HepG2 (cell line): Measurements from ENCODE around the gene SMCO4. TPM values are rescaled to one million over a fixed set of nuclear protein-coding genes. Genes with fewer than 3 reads are reported as not detected.
A peak's percentile ranks its signal among the peaks of the same experiment; 100 is the strongest.

Experiments
- AKAP8 ChIP-seq: sonication (generic); formaldehyde crosslinking; IDR thresholded peaks from 2 replicates; pipeline ENCODE4 v1.5.1; 2020; ENCODE audit warnings: mild to moderate bottlenecking, missing genetic modification reagents
- BHLHE40 ChIP-seq: IDR thresholded peaks from 2 replicates; pipeline ENCODE4 v1.6.1; 2011; ENCODE audit warnings: low read length, improper control_type of control experiment
- CCAR2 ChIP-seq: fragments of 200-400 bp; formaldehyde crosslinking; optimal IDR thresholded peaks from 2 replicates; pipeline ENCODE3; 2018; ENCODE audit warnings: low read depth, mild to moderate bottlenecking, low read length, moderate library complexity
- ELF1 ChIP-seq: sonication (generic); formaldehyde crosslinking; IDR thresholded peaks from 2 replicates; pipeline ENCODE4 v1.4.0; 2020; ENCODE audit warnings: missing genetic modification reagents
- ELK4 ChIP-seq: sonication (generic); formaldehyde crosslinking; IDR thresholded peaks from 2 replicates; pipeline ENCODE4 v1.9.0; 2021; ENCODE audit warnings: missing genetic modification reagents, borderline replicate concordance
- FOXK1 ChIP-seq: sonication (generic); formaldehyde crosslinking; IDR thresholded peaks from 2 replicates; pipeline ENCODE4 v1.4.0; 2020; ENCODE audit warnings: low read depth, missing genetic modification reagents, borderline replicate concordance
- FOXM1 ChIP-seq: sonication (generic); formaldehyde crosslinking; IDR thresholded peaks from 2 replicates; pipeline ENCODE4 v1.5.0; 2020; ENCODE audit warnings: missing genetic modification reagents
- KAT7 ChIP-seq: IDR thresholded peaks from 2 replicates; pipeline ENCODE4 v1.6.1; 2018; ENCODE audit warnings: borderline replicate concordance, missing compliant biosample characterization
- KLF12 ChIP-seq: sonication (generic); formaldehyde crosslinking; IDR thresholded peaks from 2 replicates; pipeline ENCODE4 v1.4.0; 2020; ENCODE audit warnings: missing genetic modification reagents, borderline replicate concordance
- KLF13 ChIP-seq: sonication (generic); formaldehyde crosslinking; IDR thresholded peaks from 2 replicates; pipeline ENCODE4 v1.4.0; 2020; ENCODE audit warnings: mild to moderate bottlenecking, missing genetic modification reagents
- KMT2A ChIP-seq: sonication (generic); formaldehyde crosslinking; IDR thresholded peaks from 2 replicates; pipeline ENCODE4 v1.4.0; 2020; ENCODE audit warnings: missing genetic modification reagents
- KMT2B ChIP-seq: IDR thresholded peaks from 2 replicates; pipeline ENCODE4 v1.6.1; 2016; ENCODE audit warnings: missing genetic modification reagents, missing compliant biosample characterization
- PPARG ChIP-seq: conservative IDR thresholded peaks from 2 replicates; pipeline ENCODE4 v1.6.1; 2016; ENCODE audit warnings: missing biosample characterization, missing genetic modification reagents
- PRMT3 ChIP-seq: sonication (generic); formaldehyde crosslinking; IDR thresholded peaks from 2 replicates; pipeline ENCODE4 v1.8.1; 2022; ENCODE audit warnings: low read depth, mild to moderate bottlenecking, moderate library complexity, missing genetic modification reagents, borderline replicate concordance
- RAD21 ChIP-seq: fragments of 450-650 bp; formaldehyde crosslinking; IDR thresholded peaks from 2 replicates; pipeline ENCODE4 v1.5.0; 2020; ENCODE audit warnings: mild to moderate bottlenecking
- SP1 ChIP-seq, 2 experiments: fragments of 450-650 bp in 1 of 2; sonication (generic) in 1 of 2; formaldehyde crosslinking in 1 of 2; IDR thresholded peaks; 2 replicates each; pipeline versions ENCODE4 v1.4.0 to v1.6.1; 2016 to 2020; ENCODE audit warnings: missing genetic modification reagents in 1 of 2
- TCF7L2 ChIP-seq: IDR thresholded peaks from 2 replicates; pipeline ENCODE4 v1.6.1; 2011; ENCODE audit warnings: mild to moderate bottlenecking, low read depth, low read length, moderate library complexity
- YEATS2 ChIP-seq: sonication (generic); formaldehyde crosslinking; IDR thresholded peaks from 2 replicates; pipeline ENCODE4 v1.4.0; 2020; ENCODE audit warnings: missing genetic modification reagents, borderline replicate concordance
- ZNF18 ChIP-seq: sonication (generic); formaldehyde crosslinking; IDR thresholded peaks from 2 replicates; pipeline ENCODE4 v1.8.0; 2022; ENCODE audit warnings: mild to moderate bottlenecking, missing genetic modification reagents; ENCODE audit not compliant: insufficient replicate concordance
- ZNF260 ChIP-seq: sonication (generic); formaldehyde crosslinking; IDR thresholded peaks from 2 replicates; pipeline ENCODE4 v1.4.0; 2020; ENCODE audit warnings: missing genetic modification reagents, low read depth, mild to moderate bottlenecking, borderline replicate concordance
- ZNF292 ChIP-seq: sonication (generic); formaldehyde crosslinking; IDR thresholded peaks from 2 replicates; pipeline ENCODE4 v1.8.1; 2022; ENCODE audit warnings: mild to moderate bottlenecking, low read depth, missing genetic modification reagents, borderline replicate concordance
- ZNF343 ChIP-seq: sonication (generic); formaldehyde crosslinking; IDR thresholded peaks from 2 replicates; pipeline ENCODE4 v1.4.0; 2020; ENCODE audit warnings: mild to moderate bottlenecking, missing genetic modification reagents
- ZNF354B ChIP-seq: sonication (generic); formaldehyde crosslinking; IDR thresholded peaks from 2 replicates; pipeline ENCODE4 v1.8.0; 2022; ENCODE audit warnings: mild to moderate bottlenecking, missing genetic modification reagents
- ZNF460 ChIP-seq: sonication (generic); formaldehyde crosslinking; IDR thresholded peaks from 2 replicates; pipeline ENCODE4 v1.5.1; 2020; ENCODE audit warnings: missing genetic modification reagents, mild to moderate bottlenecking, borderline replicate concordance
- polyA plus RNA-seq, 8 experiments: library from polyadenylated mRNA; depleted of rRNA in 3 of 8; stranded (reverse) in 7 of 8; unstranded in 1 of 8; fragments of >200 nt; fragmentation: Illumina TruSeq in 4 of 8; extraction: Trizol in 4 of 8; gene quantifications; 2 replicates each; pipeline versions ENCODE4 v1.2.1 to v1.2.3, GENCODE V29; 2011 to 2016; ENCODE audit warnings: low read depth in 4 of 8, missing spikeins in 1 of 8, mixed read lengths in 1 of 8; ENCODE audit not compliant: insufficient read depth in 1 of 8
- total RNA-seq, 5 experiments: library from RNA; depleted of rRNA; stranded (reverse); fragments of >200 nt; fragmentation: Illumina TruSeq; extraction: Trizol; gene quantifications; 2 replicates each; pipeline ENCODE4 v1.2.3, GENCODE V29; 2016; ENCODE audit warnings: low read depth in 1 of 5
- TF ChIP-seq, protein P1 (sequence below): sonication (generic); formaldehyde crosslinking; IDR thresholded peaks from 2 replicates; pipeline ENCODE4 v1.5.0; 2020; ENCODE audit warnings: missing genetic modification reagents, mild to moderate bottlenecking, borderline replicate concordance

SMCO4 gene
- total and polyA plus RNA-seq, 2 of the 13 experiments (the other 11 are each of a cell fraction or from before 2014, with no cell fraction given): 10.6 to 28.5 TPM

DNA sequence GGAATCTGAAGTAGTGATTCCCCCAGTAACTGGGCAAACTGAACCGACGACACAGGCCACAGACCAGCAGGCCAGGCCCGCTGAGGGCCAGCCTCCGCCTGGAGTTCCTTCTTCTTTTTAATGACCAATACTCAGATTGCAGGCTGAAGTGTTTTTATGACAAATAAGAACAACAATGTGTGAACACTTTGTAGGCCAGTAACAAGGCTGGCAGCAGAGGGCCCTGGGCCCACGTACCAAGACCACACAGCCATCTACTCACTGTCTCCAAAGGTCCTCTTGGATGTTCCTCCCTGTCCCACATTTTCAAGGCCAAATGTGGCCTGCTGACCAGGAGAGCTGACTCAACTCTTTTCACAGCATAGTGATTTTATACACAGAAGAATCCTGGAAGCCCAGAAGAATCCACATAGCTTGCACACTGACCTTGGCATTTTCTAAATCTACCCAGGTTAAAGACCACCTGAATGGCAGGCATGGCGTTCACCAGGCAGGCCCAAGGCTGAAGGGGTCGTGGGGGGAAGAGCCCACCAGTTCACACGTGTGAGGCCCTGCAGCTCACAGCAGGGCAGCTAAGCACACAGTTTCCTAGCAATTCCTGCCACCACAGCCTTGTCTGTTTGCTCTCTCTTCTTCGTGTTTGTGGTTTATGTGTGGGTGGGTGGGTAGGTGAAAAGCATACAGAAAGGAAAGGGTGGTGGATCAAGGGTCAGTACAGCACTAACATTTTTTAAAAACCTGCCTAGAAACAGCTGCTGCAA, 13.3 kb downstream of the SMCO4 start (continued):
- TF ChIP-seq PRMT3 (CRISPR knock-in tag) (no peak), ZNF343 (CRISPR knock-in tag) (peak; percentile 87; the same call in 1 of the 2 replicates), RAD21 (no peak), CCAR2 (no peak), FOXM1 (CRISPR knock-in tag) (no peak), ELK4 (CRISPR knock-in tag) (no peak), YEATS2 (CRISPR knock-in tag) (no peak), FOXK1 (no peak), BHLHE40 (peak; percentile 53; the same call in 1 of the 2 replicates), AKAP8 (CRISPR knock-in tag) (no peak), ZNF260 (CRISPR knock-in tag) (no peak), PPARG (no peak), KLF13 (CRISPR knock-in tag) (no peak), ZNF460 (CRISPR knock-in tag) (no peak), TCF7L2 (no peak), SP1 (IDR thresholded peaks at IDR 0.05) (no peak), SP1 (CRISPR knock-in tag; IDR thresholded peaks at IDR 0.05) (no peak), KAT7 (CRISPR knock-in tag) (no peak), ZNF292 (CRISPR knock-in tag) (peak; percentile 92; the same call in 1 of the 2 replicates), KMT2B (no peak), ELF1 (CRISPR knock-in tag) (no peak), KLF12 (CRISPR knock-in tag) (no peak), KMT2A (no peak), ZNF18 (CRISPR knock-in tag) (peak; percentile 59), ZNF354B (no peak)
- TF ChIP-seq, protein P1, sequence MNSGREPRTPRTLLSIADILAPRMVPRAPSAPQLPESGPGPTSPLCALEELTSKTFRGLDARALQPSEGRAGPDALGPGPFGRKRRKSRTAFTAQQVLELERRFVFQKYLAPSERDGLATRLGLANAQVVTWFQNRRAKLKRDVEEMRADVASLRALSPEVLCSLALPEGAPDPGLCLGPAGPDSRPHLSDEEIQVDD (CRISPR knock-in tag): no peak
